ENCODE data around the gene SEC14L2. TPM values are rescaled to one million over a fixed set of nuclear protein-coding genes. Genes with fewer than 3 reads are reported as not detected.

SEC14L2 gene
- total RNA-seq, 1 experiment from 2014 or later: 8.2 TPM

- no peak overlapping the region for H2BK120ac ChIP-seq (ENCODE audit: low read depth, low read length, poor library complexity, severe bottlenecking)
- H2AK5ac ChIP-seq (ENCODE audit: insufficient read length, low read length): no peak overlapping the region
- no peak overlapping the region for H2AFZ ChIP-seq (ENCODE audit: low read length)
- H3K56ac ChIP-seq (ENCODE audit: insufficient read length, low read depth, low read length): no peak overlapping the region
- H3K79me1 ChIP-seq (ENCODE audit: insufficient read depth, low read depth, low read length, poor library complexity, severe bottlenecking): no peaks in the 10 kb centered on the region
- Mint-ChIP-seq H3K4me1 (peaks cover 3% of the 10 kb centered on the region in 2 experiments), H3K27me3 (ENCODE audit: low read depth) (no peaks in the 10 kb centered on the region; the same call in 1 of the 2 replicates), H3K27ac (peak overlapping the region in 2 of 3 experiments; percentile 7 to 24; a peak in 2 of 7 replicates), H3K9me3 (no peaks in the 10 kb centered on the region), H3K4me3 (no peak overlapping the region), H3K36me3 (ENCODE audit: insufficient read depth in 1 of 3, low read depth in 3 of 3) (peaks cover 3 to 11% (median 7%) of the 10 kb centered on the region in 3 experiments; a peak in 4 of 7 replicates)
- H3K14ac ChIP-seq (ENCODE audit: insufficient read depth, low read length): no peak overlapping the region
- no peaks in the 10 kb centered on the region for H3K23me2 ChIP-seq (ENCODE audit: insufficient read length, low read depth, low read length, poor library complexity, severe bottlenecking)
- H3T11ph ChIP-seq (ENCODE audit: low read length): no peak overlapping the region
- H3K9me3 ChIP-seq (ENCODE audit: control insufficient read depth, low read depth, low read length): no peaks in the 10 kb centered on the region
- H3K18ac ChIP-seq (ENCODE audit: insufficient read length, low read depth, low read length): no peak overlapping the region
- no peak overlapping the region for H2BK12ac ChIP-seq (ENCODE audit: insufficient read length, low read depth, low read length)
- no peak for TF ChIP-seq CTCF (conservative IDR thresholded peaks at IDR 0.05)
- H3K4ac ChIP-seq (ENCODE audit: low read depth, low read length): no peak overlapping the region
- no peak overlapping the region for H3K9ac ChIP-seq (ENCODE audit: extremely low read depth, insufficient read length, low read length)
- H2BK15ac ChIP-seq (ENCODE audit: low read depth, low read length): no peak overlapping the region
- H3K79me2 ChIP-seq (ENCODE audit: insufficient read depth, low read length): no peaks in the 10 kb centered on the region
- no peak overlapping the region for H3K27ac ChIP-seq (ENCODE audit: insufficient read length, low read depth, low read length)
- H4K20me1 ChIP-seq (ENCODE audit: control insufficient read depth, insufficient read depth, insufficient read length): no peaks in the 10 kb centered on the region
- H4K8ac ChIP-seq (replicated peaks; ENCODE audit: insufficient read length, low read depth, low read length): no peak overlapping the region
- H2BK5ac ChIP-seq (ENCODE audit: insufficient read length, low read length): no peak overlapping the region
- H3K4me2 ChIP-seq (ENCODE audit: insufficient read depth, insufficient read length, low read length): no peak overlapping the region
- H2BK20ac ChIP-seq (ENCODE audit: low read depth, low read length, poor library complexity, severe bottlenecking): no peak overlapping the region
- no CpG with 5 or more reads among the region's 9 CpGs for WGBS (ENCODE audit: extremely low coverage, insufficient read length, low lambda C conversion rate)
- no peak overlapping the region for H4K5ac ChIP-seq (ENCODE audit: insufficient read length, low read depth, low read length)
- no peaks in the 10 kb centered on the region for H3K4me1 ChIP-seq (ENCODE audit: insufficient read depth, low read length)
- no peak overlapping the region for H4K91ac ChIP-seq (ENCODE audit: insufficient read length, low read depth, low read length)
- no peak overlapping the region for H3K23ac ChIP-seq (ENCODE audit: insufficient read length, low read depth, low read length)
- H3K27me3 ChIP-seq (ENCODE audit: insufficient read depth, low read length): no peaks in the 10 kb centered on the region
- DNase-seq: no peak
Observed at GRCh38 chr22:30368420-30368819, 28.4 kb upstream of the SEC14L2 start.
